Loucy (cell line): ENCODE data around the gene CYP2W1.

Source experiments
- H2AFZ ChIP-seq: fragments of 200-600 bp; sonication (generic); 2 replicates; pipeline ENCODE4 v1.6.0; 2016; ENCODE audit warnings: antibody characterized with exemption, mild to moderate bottlenecking, low read length, moderate library complexity
- H3F3A ChIP-seq: fragments of 200-600 bp; 2 replicates; pipeline ENCODE4 v1.6.0; 2016; ENCODE audit warnings: antibody characterized with exemption, low read depth, mild to moderate bottlenecking
- H3K27me3 ChIP-seq: fragments of 200-600 bp; sonication (generic); 2 replicates; pipeline ENCODE4 v1.6.1; 2014; ENCODE audit warnings: low read length, mild to moderate bottlenecking; ENCODE audit not compliant: insufficient read depth, poor library complexity, severe bottlenecking
- H3K36me3 ChIP-seq: fragments of 200-600 bp; sonication (generic); 2 replicates; pipeline ENCODE4 v1.6.1; 2016; ENCODE audit warnings: low read length; ENCODE audit not compliant: insufficient read depth
- H3K4me1 ChIP-seq: fragments of 200-600 bp; sonication (generic); 2 replicates; pipeline ENCODE4 v1.5.1; 2014; ENCODE audit warnings: low read length, mild to moderate bottlenecking; ENCODE audit not compliant: insufficient read depth, poor library complexity, severe bottlenecking
- H3K4me2 ChIP-seq: fragments of 200-600 bp; sonication (generic); 2 replicates; pipeline ENCODE4 v1.6.0; 2014; ENCODE audit warnings: antibody characterized with exemption, low read length, low read depth, mild to moderate bottlenecking; ENCODE audit not compliant: poor library complexity, severe bottlenecking
- H3K4me3 ChIP-seq: fragments of 200-600 bp; sonication (generic); 2 replicates; pipeline ENCODE4 v1.5.1; 2014; ENCODE audit warnings: low read length, mild to moderate bottlenecking, mixed read lengths; ENCODE audit not compliant: poor library complexity, severe bottlenecking
- H3K79me2 ChIP-seq: fragments of 200-600 bp; sonication (generic); 2 replicates; pipeline ENCODE4 v1.6.1; 2014; ENCODE audit warnings: low read length; ENCODE audit not compliant: insufficient read depth
- H3K9ac ChIP-seq: fragments of 200-600 bp; sonication (generic); 2 replicates; pipeline ENCODE4 v1.6.0; 2014; ENCODE audit warnings: mild to moderate bottlenecking, low read depth, low read length, moderate library complexity; ENCODE audit not compliant: poor library complexity, severe bottlenecking
- H3K9me2 ChIP-seq: fragments of 200-600 bp; sonication (generic); replicated peaks from 2 replicates; pipeline ENCODE4 v1.6.1; 2016; ENCODE audit warnings: low read depth, low read length, mixed read lengths
- H3K9me3 ChIP-seq: fragments of 200-600 bp; sonication (generic); 2 replicates; pipeline ENCODE4 v1.6.1; 2014; ENCODE audit warnings: mild to moderate bottlenecking, antibody characterized with exemption, low read length, low read depth; ENCODE audit not compliant: insufficient read depth
- H4K20me1 ChIP-seq: fragments of 200-600 bp; sonication (generic); 2 replicates; pipeline ENCODE4 v1.6.0; 2014; ENCODE audit warnings: antibody characterized with exemption, low read length, mild to moderate bottlenecking; ENCODE audit not compliant: insufficient read depth, poor library complexity, severe bottlenecking
- CTCF ChIP-seq: fragments of 200-600 bp; sonication (generic); conservative IDR thresholded peaks from 2 replicates; pipeline ENCODE4 v1.5.1; 2014; ENCODE audit warnings: mild to moderate bottlenecking, antibody characterized with exemption, low read length
- EZH2phosphoT487 ChIP-seq: fragments of 200-600 bp; IDR thresholded peaks from 2 replicates; pipeline ENCODE4 v1.6.1; 2018; ENCODE audit warnings: antibody characterized with exemption, mild to moderate bottlenecking, moderate library complexity, borderline replicate concordance

Gene CYP2W1

GRCh38 chr7:982511-983003, 424 bp upstream of the CYP2W1 start:
- no peaks in the 10 kb centered on the region for H3K36me3 ChIP-seq
- no peaks in the 10 kb centered on the region for H4K20me1 ChIP-seq
- H3K27me3 ChIP-seq = no peaks in the 10 kb centered on the region
- peaks cover 51% of the 10 kb centered on the region for H3K4me1 ChIP-seq
- H3K9me2 ChIP-seq = no peaks in the 10 kb centered on the region
- no peak overlapping the region for H2AFZ ChIP-seq
- peak overlapping the region; percentile 46 for H3K4me2 ChIP-seq
- no peaks in the 10 kb centered on the region for H3K9me3 ChIP-seq
- H3K9ac ChIP-seq = peak overlapping the region; percentile 52
- TF ChIP-seq EZH2phosphoT487 = no peak
- TF ChIP-seq CTCF = no peak
- H3F3A ChIP-seq = peaks cover 4% of the 10 kb centered on the region; the same call in 1 of the 2 replicates
- peak overlapping the region; percentile 9 for H3K4me3 ChIP-seq
- H3K79me2 ChIP-seq = no peaks in the 10 kb centered on the region

- H3F3A ChIP-seq = peaks cover 4% of the 10 kb centered on the region; the same call in 1 of the 2 replicates
- H3K79me2 ChIP-seq = no peaks in the 10 kb centered on the region
- peaks cover 41% of the 10 kb centered on the region for H3K4me1 ChIP-seq
- H3K9me3 ChIP-seq = no peaks in the 10 kb centered on the region
- H2AFZ ChIP-seq = no peak overlapping the region
- H4K20me1 ChIP-seq = no peaks in the 10 kb centered on the region
- TF ChIP-seq EZH2phosphoT487 (no peak), CTCF (no peak)
- no peaks in the 10 kb centered on the region for H3K9me2 ChIP-seq
- no peaks in the 10 kb centered on the region for H3K27me3 ChIP-seq
- H3K4me2 ChIP-seq = no peak overlapping the region
- H3K36me3 ChIP-seq = no peaks in the 10 kb centered on the region
- no peak overlapping the region for H3K9ac ChIP-seq
- no peak overlapping the region for H3K4me3 ChIP-seq
These were observed 663 bp downstream of the CYP2W1 start for GRCh38 chr7:983616-984071.

- Histone ChIP-seq H3K79me2 (no peaks in the 10 kb centered on the region), H3K27me3 (no peaks in the 10 kb centered on the region), H2AFZ (no peak overlapping the region), H4K20me1 (no peaks in the 10 kb centered on the region), H3K4me1 (peaks cover 40% of the 10 kb centered on the region), H3K4me3 (no peak overlapping the region), H3F3A (peaks cover 4% of the 10 kb centered on the region; the same call in 1 of the 2 replicates), H3K36me3 (no peaks in the 10 kb centered on the region), H3K9ac (no peak overlapping the region), H3K9me2 (no peaks in the 10 kb centered on the region), H3K9me3 (no peaks in the 10 kb centered on the region), H3K4me2 (no peak overlapping the region)
- no peak for TF ChIP-seq CTCF
- no peak for TF ChIP-seq EZH2phosphoT487
These were observed 1.6 kb downstream of the CYP2W1 start for GRCh38 chr7:984361-985126.
